Measurements from ENCODE around the gene GDF10. TPM values are rescaled to one million over a fixed set of nuclear protein-coding genes. Genes with fewer than 3 reads are reported as not detected.

The GDF10 gene
- total RNA-seq, 1 donor from 2014 or later = 0.67 TPM

- no peak for TF ChIP-seq CTCF (IDR thresholded peaks at IDR 0.05)
- no peaks in the 10 kb centered on the region for H3K9me3 Mint-ChIP-seq (ENCODE audit: low read depth)
- no peak overlapping the region for H3K4me3 Mint-ChIP-seq (ENCODE audit: unreplicated experiment)
- H3K4me1 Mint-ChIP-seq (ENCODE audit: low read depth) = peaks cover 6% of the 10 kb centered on the region
- no peak overlapping the region for H3K27ac Mint-ChIP-seq (ENCODE audit: unreplicated experiment)
- H3K27me3 Mint-ChIP-seq (ENCODE audit: low read depth) = peaks cover 3% of the 10 kb centered on the region
- no peaks in the 10 kb centered on the region for H3K36me3 Mint-ChIP-seq (ENCODE audit: low read depth)
- peak; percentile 75 for DNase-seq (ENCODE audit: low spot score)
These were observed 14.5 kb downstream of the GDF10 start for GRCh38 chr10:47314416-47314970.

- Mint-ChIP-seq H3K4me3 (ENCODE audit: unreplicated experiment) (no peak overlapping the region), H3K9me3 (ENCODE audit: low read depth) (no peaks in the 10 kb centered on the region), H3K27ac (ENCODE audit: unreplicated experiment) (no peak overlapping the region), H3K27me3 (ENCODE audit: low read depth) (peaks cover 2% of the 10 kb centered on the region), H3K36me3 (ENCODE audit: low read depth) (no peaks in the 10 kb centered on the region), H3K4me1 (ENCODE audit: low read depth) (peaks cover 6% of the 10 kb centered on the region)
- TF ChIP-seq CTCF (IDR thresholded peaks at IDR 0.05) = no peak
- DNase-seq (ENCODE audit: low spot score) = no peak
These were observed 15.4 kb downstream of the GDF10 start for GRCh38 chr10:47315421-47315820.

- H3K36me3 Mint-ChIP-seq (ENCODE audit: low read depth) = no peaks in the 10 kb centered on the region
- no peaks in the 10 kb centered on the region for H3K9me3 Mint-ChIP-seq (ENCODE audit: low read depth)
- peaks cover 5% of the 10 kb centered on the region for H3K27me3 Mint-ChIP-seq (ENCODE audit: low read depth)
- H3K27ac Mint-ChIP-seq (ENCODE audit: unreplicated experiment) = no peak overlapping the region
- peak; percentile 47 for DNase-seq (ENCODE audit: low spot score)
- H3K4me3 Mint-ChIP-seq (ENCODE audit: unreplicated experiment) = no peak overlapping the region
- TF ChIP-seq CTCF (IDR thresholded peaks at IDR 0.05) = no peak
- peaks cover 6% of the 10 kb centered on the region for H3K4me1 Mint-ChIP-seq (ENCODE audit: low read depth)
These were observed 16.1 kb downstream of the GDF10 start for GRCh38 chr10:47316131-47316530.

GRCh38 chr10:47317251-47317650 is 17.3 kb downstream of the GDF10 start:
- H3K27me3 Mint-ChIP-seq (ENCODE audit: low read depth) = peaks cover 15% of the 10 kb centered on the region
- DNase-seq (ENCODE audit: low spot score) = peak; percentile 74
- H3K4me3 Mint-ChIP-seq (ENCODE audit: unreplicated experiment) = no peak overlapping the region
- H3K27ac Mint-ChIP-seq (ENCODE audit: unreplicated experiment) = no peak overlapping the region
- H3K36me3 Mint-ChIP-seq (ENCODE audit: low read depth) = no peaks in the 10 kb centered on the region
- no peak for TF ChIP-seq CTCF (IDR thresholded peaks at IDR 0.05)
- no peaks in the 10 kb centered on the region for H3K4me1 Mint-ChIP-seq (ENCODE audit: low read depth)
- H3K9me3 Mint-ChIP-seq (ENCODE audit: low read depth) = no peaks in the 10 kb centered on the region

- no peak for TF ChIP-seq CTCF (IDR thresholded peaks at IDR 0.05)
- peaks cover 19% of the 10 kb centered on the region for H3K27me3 Mint-ChIP-seq (ENCODE audit: low read depth)
- H3K4me1 Mint-ChIP-seq (ENCODE audit: low read depth) = no peaks in the 10 kb centered on the region
These were observed 18.7 kb downstream of the GDF10 start for GRCh38 chr10:47318706-47319105.

More at GRCh38 chr10:47318706-47319105, 18.7 kb downstream of the GDF10 start:
- peak; percentile 27 for DNase-seq (ENCODE audit: low spot score)
- Mint-ChIP-seq H3K36me3 (ENCODE audit: low read depth) (no peaks in the 10 kb centered on the region), H3K27ac (ENCODE audit: unreplicated experiment) (no peak overlapping the region), H3K9me3 (ENCODE audit: low read depth) (no peaks in the 10 kb centered on the region), H3K4me3 (ENCODE audit: unreplicated experiment) (no peak overlapping the region)

Measured in chondrocyte (in vitro differentiated cells).